Measurements from ENCODE around the gene KCNG2.

DNA sequence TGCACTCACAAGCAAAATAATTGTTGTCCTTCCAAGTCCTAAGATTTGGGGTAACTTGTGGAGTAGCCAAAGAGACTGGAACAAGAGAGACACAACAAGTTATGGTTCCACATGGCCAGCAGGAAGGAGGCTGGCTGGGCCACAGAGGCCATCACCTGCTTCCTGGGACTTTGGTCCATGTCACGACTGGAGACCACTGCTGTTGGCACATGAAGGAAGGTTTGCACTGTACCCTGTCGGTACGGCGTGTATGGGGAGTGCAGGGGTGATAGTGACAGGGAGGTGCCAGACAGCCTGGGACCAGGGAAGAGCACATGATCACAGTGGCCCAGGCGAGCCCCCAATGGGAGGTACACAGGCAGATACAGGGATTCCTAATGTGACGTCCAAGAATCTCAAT lies 138.2 kb downstream of the KCNG2 start:
- TF ChIP-seq CTCF (conservative IDR thresholded peaks at IDR 0.05; ENCODE audit: low read length): no peak
- TF ChIP-seq EZH2phosphoT487 (IDR thresholded peaks at IDR 0.05; ENCODE audit: borderline replicate concordance): no peak

Data from Loucy (cell line).